Gastroesophageal sphincter (tissue), 3 donors: Measurements from ENCODE around the gene ZNF726.

Experiments
- POLR2A ChIP-seq, 2 donors: fragments of 450-650 bp; IDR thresholded peaks; one replicate each; pipeline ENCODE4 v1.6.1; 2017; ENCODE audit warnings: antibody characterized with exemption in 2 of 2, mild to moderate bottlenecking in 2 of 2, moderate library complexity in 1 of 2
- TF ChIP-seq, protein P1 (sequence below), 4 experiments: fragments of 200-600 bp in 2 of 4; fragments of 450-650 bp in 2 of 4; sonication (generic) in 1 of 4; IDR thresholded peaks; one replicate each; pipeline ENCODE4 v1.5.1; 2017 to 2019; ENCODE audit warnings: antibody characterized with exemption in 4 of 4, mild to moderate bottlenecking in 2 of 4, moderate library complexity in 2 of 4

DNA sequence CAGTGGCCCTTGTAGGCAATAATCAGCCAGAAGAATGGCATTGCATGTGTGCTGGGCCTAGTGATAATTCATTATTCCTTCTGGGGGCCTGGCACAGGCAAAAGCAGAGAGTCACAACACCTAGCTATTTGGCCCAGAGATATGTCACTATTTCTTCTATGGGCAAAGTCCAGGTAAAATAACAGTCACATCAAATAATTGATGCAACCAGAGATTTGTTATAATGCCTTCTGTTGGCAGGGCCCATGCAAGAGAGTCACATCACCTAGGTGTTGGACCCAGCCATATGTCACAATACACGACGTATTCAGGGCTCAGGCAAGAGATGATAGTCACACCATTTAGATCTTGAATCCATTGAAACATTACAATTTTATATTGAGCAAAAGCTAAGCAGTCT, 66.1 kb downstream of the ZNF726 start:
- TF ChIP-seq, protein P1, sequence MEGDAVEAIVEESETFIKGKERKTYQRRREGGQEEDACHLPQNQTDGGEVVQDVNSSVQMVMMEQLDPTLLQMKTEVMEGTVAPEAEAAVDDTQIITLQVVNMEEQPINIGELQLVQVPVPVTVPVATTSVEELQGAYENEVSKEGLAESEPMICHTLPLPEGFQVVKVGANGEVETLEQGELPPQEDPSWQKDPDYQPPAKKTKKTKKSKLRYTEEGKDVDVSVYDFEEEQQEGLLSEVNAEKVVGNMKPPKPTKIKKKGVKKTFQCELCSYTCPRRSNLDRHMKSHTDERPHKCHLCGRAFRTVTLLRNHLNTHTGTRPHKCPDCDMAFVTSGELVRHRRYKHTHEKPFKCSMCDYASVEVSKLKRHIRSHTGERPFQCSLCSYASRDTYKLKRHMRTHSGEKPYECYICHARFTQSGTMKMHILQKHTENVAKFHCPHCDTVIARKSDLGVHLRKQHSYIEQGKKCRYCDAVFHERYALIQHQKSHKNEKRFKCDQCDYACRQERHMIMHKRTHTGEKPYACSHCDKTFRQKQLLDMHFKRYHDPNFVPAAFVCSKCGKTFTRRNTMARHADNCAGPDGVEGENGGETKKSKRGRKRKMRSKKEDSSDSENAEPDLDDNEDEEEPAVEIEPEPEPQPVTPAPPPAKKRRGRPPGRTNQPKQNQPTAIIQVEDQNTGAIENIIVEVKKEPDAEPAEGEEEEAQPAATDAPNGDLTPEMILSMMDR (IDR thresholded peaks at IDR 0.05): no peak
- TF ChIP-seq POLR2A (IDR thresholded peaks at IDR 0.05): no peak
